Osteoblast (primary cell): ENCODE results near the gene DYRK3. TPM values are rescaled to one million over a fixed set of nuclear protein-coding genes. Genes with fewer than 3 reads are reported as not detected.
A peak's percentile ranks its signal among the peaks of the same experiment; 100 is the strongest.
"Not testable (repeated sequence)": the region's sequence is repeated elsewhere in the genome, so short reads cannot be mapped to it uniquely, and the experiment has no call there.

ENCODE experiments used
- DNase-seq: peaks from one replicate; pipeline ENCODE4 v3.0.0; 2011; ENCODE audit warnings: low spot score, mixed read lengths; ENCODE audit not compliant: insufficient read length; ENCODE audit errors: missing footprints
- H2AFZ ChIP-seq: 2 replicates; pipeline ENCODE4 v1.6.0; 2011; ENCODE audit warnings: mild to moderate bottlenecking, low read length
- H3K27ac ChIP-seq: 2 replicates; pipeline ENCODE4 v1.5.1; 2011; ENCODE audit warnings: mild to moderate bottlenecking, low read depth, low read length, moderate library complexity
- H3K27me3 ChIP-seq: 2 replicates; pipeline ENCODE4 v1.6.0; 2012; ENCODE audit warnings: mild to moderate bottlenecking, control low read depth, inconsistent platforms, low read length, moderate library complexity; ENCODE audit not compliant: insufficient read depth
- H3K36me3 ChIP-seq: 2 replicates; pipeline ENCODE4 v1.5.1; 2011; ENCODE audit warnings: mild to moderate bottlenecking, low read length, control low read depth, moderate library complexity; ENCODE audit not compliant: insufficient read depth
- H3K4me1 ChIP-seq: 2 replicates; pipeline ENCODE4 v1.5.1; 2011; ENCODE audit warnings: mild to moderate bottlenecking, low read length, control low read depth, moderate library complexity; ENCODE audit not compliant: insufficient read depth
- H3K4me2 ChIP-seq: 2 replicates; pipeline ENCODE4 v1.6.0; 2011; ENCODE audit warnings: mild to moderate bottlenecking, low read length; ENCODE audit not compliant: insufficient read depth
- H3K4me3 ChIP-seq: fragments of 200-600 bp; sonication (generic); 3 replicates; pipeline ENCODE4 v1.5.1; 2012; ENCODE audit warnings: mild to moderate bottlenecking, low read length, inconsistent platforms; ENCODE audit not compliant: insufficient read depth
- H3K79me2 ChIP-seq: 2 replicates; pipeline ENCODE4 v1.6.0; 2012; ENCODE audit warnings: mild to moderate bottlenecking, low read length, control low read depth, inconsistent platforms; ENCODE audit not compliant: insufficient read depth
- H3K9me3 ChIP-seq: 2 replicates; pipeline ENCODE4 v1.5.1; 2011; ENCODE audit warnings: low read depth, low read length, control low read depth
- H4K20me1 ChIP-seq: 2 replicates; pipeline ENCODE4 v1.6.0; 2012; ENCODE audit warnings: mild to moderate bottlenecking, low read length, control low read depth; ENCODE audit not compliant: insufficient read depth
- total RNA-seq: library from RNA; depleted of rRNA; stranded (reverse); fragments of >200 nt; gene quantifications from 2 replicates; pipeline ENCODE4 v1.2.3, GENCODE V29; 2012
- TF ChIP-seq, protein P1 (sequence below): IDR thresholded peaks from 2 replicates; pipeline ENCODE4 v1.5.1; 2011; ENCODE audit warnings: mild to moderate bottlenecking, low read depth, low read length, moderate library complexity; ENCODE audit errors: extremely low read depth

Gene DYRK3
- total RNA-seq, 1 donor, result 52.1 TPM

DNA sequence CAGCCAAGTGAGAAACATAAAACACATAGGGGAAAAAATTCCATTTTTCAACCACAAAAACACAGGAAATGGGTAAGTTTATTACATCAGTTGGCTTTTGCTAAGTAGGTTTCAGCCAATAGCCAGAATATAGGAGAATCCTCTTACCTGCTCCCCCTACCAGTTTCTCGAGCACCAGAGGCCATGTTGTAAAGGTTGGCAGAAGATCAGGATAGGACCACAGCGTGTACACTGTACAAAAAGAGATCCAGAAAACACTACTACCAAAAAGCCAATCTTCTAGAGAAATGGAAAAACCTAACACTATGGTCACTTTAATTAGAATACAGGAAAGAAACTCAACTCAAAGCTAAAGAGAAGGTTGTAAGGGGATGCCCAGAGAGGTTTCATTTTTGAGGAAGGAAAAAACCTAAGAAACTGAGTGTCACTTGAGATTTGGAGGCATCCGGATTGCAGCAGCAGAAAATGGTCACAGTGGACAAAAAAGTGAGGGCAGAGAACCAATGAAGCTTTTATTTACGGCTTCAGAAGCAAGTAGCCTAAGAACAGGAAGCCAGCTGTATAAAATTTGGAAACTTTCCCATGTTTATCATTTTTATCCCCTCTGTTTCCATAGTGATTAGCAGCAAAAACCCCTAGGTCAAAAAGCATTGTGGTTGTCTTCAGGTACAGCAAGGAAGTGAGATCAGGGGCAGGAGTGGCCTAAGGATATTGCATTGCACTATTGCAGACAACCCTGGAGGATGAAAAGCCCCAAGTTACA lies 25.9 kb upstream of the DYRK3 start:
- H3K27ac ChIP-seq, result no peak overlapping the region
- no peak overlapping the region for H3K4me3 ChIP-seq
- H4K20me1 ChIP-seq, result no peaks in the 10 kb centered on the region
- peaks cover 10% of the 10 kb centered on the region for H3K4me1 ChIP-seq
- no peak overlapping the region for H3K4me2 ChIP-seq
- TF ChIP-seq, protein P1, sequence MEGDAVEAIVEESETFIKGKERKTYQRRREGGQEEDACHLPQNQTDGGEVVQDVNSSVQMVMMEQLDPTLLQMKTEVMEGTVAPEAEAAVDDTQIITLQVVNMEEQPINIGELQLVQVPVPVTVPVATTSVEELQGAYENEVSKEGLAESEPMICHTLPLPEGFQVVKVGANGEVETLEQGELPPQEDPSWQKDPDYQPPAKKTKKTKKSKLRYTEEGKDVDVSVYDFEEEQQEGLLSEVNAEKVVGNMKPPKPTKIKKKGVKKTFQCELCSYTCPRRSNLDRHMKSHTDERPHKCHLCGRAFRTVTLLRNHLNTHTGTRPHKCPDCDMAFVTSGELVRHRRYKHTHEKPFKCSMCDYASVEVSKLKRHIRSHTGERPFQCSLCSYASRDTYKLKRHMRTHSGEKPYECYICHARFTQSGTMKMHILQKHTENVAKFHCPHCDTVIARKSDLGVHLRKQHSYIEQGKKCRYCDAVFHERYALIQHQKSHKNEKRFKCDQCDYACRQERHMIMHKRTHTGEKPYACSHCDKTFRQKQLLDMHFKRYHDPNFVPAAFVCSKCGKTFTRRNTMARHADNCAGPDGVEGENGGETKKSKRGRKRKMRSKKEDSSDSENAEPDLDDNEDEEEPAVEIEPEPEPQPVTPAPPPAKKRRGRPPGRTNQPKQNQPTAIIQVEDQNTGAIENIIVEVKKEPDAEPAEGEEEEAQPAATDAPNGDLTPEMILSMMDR, result no peak
- H2AFZ ChIP-seq, result no peak overlapping the region
- H3K9me3 ChIP-seq, result no peaks in the 10 kb centered on the region
- H3K79me2 ChIP-seq, result peaks cover 15% of the 10 kb centered on the region
- peaks cover 30% of the 10 kb centered on the region for H3K36me3 ChIP-seq
- no peak for DNase-seq
- no peaks in the 10 kb centered on the region for H3K27me3 ChIP-seq

DNA sequence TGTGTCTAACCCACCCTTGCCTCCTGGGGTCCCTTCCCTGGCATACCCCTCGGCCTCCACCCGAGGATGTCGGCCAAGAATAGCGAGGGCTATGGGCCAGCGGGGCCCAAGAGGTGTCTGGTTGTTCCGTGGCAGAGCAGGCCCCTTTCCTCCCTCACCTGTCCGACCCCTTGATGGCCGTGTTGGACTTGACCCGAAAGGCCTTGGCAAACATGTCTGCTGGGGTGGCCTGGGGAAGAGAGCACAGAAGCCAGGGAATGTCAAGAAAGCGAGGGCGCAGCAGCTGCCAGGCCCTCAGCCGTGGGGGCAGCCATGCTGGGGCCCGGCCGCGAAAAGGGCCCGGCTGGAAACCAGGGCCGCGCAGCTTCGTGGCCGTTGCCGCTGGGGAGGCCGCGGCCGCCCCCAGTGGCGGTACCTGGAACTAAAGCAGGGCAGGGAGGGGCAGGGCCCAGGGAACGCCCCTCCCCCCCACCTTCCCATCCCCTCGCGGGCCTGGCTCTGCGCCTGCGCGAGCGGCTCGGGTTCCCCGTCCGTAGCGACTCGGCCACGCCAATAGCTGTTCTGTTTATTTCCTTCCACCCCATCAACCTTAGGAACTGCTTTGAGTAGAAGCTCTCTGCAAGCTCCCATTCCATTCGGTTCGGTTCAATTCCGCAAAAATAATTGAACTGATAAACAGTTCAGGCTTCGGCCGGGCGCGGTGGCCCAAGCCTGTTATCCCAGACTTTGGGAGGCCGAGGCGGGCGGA lies 23.0 kb upstream of the DYRK3 start, which contains the start of gene EIF2D:
Gene EIF2D (minus strand): TSS at position 337 of the 748 bp plus-strand sequence. CDS start 123 bp downstream, at position 214.
- Histone ChIP-seq H3K4me1 (peaks cover 10% of the 10 kb centered on the region), H3K36me3 (peaks cover 11% of the 10 kb centered on the region), H3K27me3 (peaks cover 13% of the 10 kb centered on the region), H2AFZ (peak within 1 kb of the TSS; percentile 93), H3K9me3 (no peaks in the 10 kb centered on the region), H4K20me1 (no peaks in the 10 kb centered on the region), H3K27ac (peak within 1 kb of the TSS; percentile 89), H3K4me3 (peak within 1 kb of the TSS; percentile 83), H3K79me2 (peaks cover 15% of the 10 kb centered on the region), H3K4me2 (peak within 1 kb of the TSS; percentile 92)
- TF ChIP-seq, protein P1, result peak; percentile 78
- DNase-seq, result peak; percentile 99

DNA sequence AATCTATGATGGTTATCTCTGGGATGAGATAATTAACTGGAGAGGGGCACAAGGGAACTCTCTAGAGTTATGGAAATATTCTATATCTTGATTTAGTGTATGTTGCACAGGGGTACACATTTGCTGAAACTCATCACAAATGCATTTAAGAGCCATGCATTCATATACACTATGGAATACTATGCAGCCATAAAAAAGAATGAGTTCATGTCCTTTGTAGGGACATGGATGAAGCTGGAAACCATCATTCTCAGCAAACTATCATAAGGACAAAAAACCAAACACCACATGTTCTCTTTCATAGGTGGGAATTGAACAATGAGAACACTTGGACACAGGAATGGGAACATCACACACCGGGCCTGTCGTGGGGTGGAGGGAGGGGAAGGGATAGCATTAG lies 8.9 kb upstream of the DYRK3 start:
- not testable (repeated sequence) for DNase-seq, H3K4me2 ChIP-seq

DNA sequence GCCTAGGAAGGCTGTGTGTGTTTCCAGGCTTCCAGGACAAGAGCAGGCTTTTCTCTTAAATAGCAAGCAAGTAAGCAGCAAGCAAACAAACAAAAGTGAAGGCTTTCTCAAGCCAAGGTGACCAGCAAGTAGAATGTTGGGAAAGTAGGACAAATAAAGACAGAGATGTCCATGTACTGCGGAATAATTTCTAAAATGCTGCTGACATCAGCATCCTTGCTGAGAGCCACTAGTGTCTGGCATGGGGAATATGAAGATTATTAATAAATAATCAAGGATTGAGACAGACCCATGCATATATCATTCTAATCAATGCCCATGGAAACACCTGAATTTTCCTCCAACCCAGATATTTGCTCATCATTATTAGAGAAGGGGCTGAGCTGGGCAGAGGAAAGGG lies 6.4 kb upstream of the DYRK3 start:
- no peak overlapping the region for H3K4me2 ChIP-seq
- no peak for DNase-seq
- no peak overlapping the region for H2AFZ ChIP-seq
- H3K27ac ChIP-seq, result no peak overlapping the region
- H3K36me3 ChIP-seq, result no peaks in the 10 kb centered on the region
- TF ChIP-seq, protein P1, result no peak
- no peaks in the 10 kb centered on the region for H4K20me1 ChIP-seq
- no peaks in the 10 kb centered on the region for H3K9me3 ChIP-seq
- H3K4me3 ChIP-seq, result no peak overlapping the region
- peaks cover 8% of the 10 kb centered on the region for H3K27me3 ChIP-seq
- H3K4me1 ChIP-seq, result peaks cover 9% of the 10 kb centered on the region
- H3K79me2 ChIP-seq, result no peaks in the 10 kb centered on the region

More for the DNA sequence above, 8.9 kb upstream of the DYRK3 start:
- not testable (repeated sequence) for H3K4me3 ChIP-seq, H3K36me3 ChIP-seq, H3K79me2 ChIP-seq, H3K4me1 ChIP-seq, H2AFZ ChIP-seq, H3K27ac ChIP-seq, H3K9me3 ChIP-seq, H4K20me1 ChIP-seq
- peaks cover 17% of the 10 kb centered on the region for H3K27me3 ChIP-seq
